Ishikawa (cell line): ENCODE measurements around the gene FAM221B.

ENCODE experiments used
- CEBPB ChIP-seq: IDR thresholded peaks from 2 replicates; pipeline ENCODE4 v1.6.1; 2012
- CREB1 ChIP-seq: IDR thresholded peaks from 2 replicates; pipeline ENCODE4 v1.6.1; 2012; ENCODE audit warnings: low read depth
- EGR1 ChIP-seq: IDR thresholded peaks from 2 replicates; pipeline ENCODE4 v1.6.1; 2012
- EP300 ChIP-seq: IDR thresholded peaks from 2 replicates; pipeline ENCODE4 v1.6.1; 2012; ENCODE audit warnings: borderline replicate concordance
- FOXM1 ChIP-seq: IDR thresholded peaks from 2 replicates; pipeline ENCODE4 v1.6.1; 2012; ENCODE audit warnings: low read depth, borderline replicate concordance
- MAX ChIP-seq: IDR thresholded peaks from 2 replicates; pipeline ENCODE4 v1.6.1; 2012
- NFIC ChIP-seq: IDR thresholded peaks from 2 replicates; pipeline ENCODE4 v1.6.1; 2012
- RAD21 ChIP-seq: IDR thresholded peaks from 2 replicates; pipeline ENCODE4 v1.6.1; 2012; ENCODE audit warnings: low read depth
- REST ChIP-seq: IDR thresholded peaks from 2 replicates; pipeline ENCODE4 v1.6.1; 2012; ENCODE audit warnings: low read depth, mild to moderate bottlenecking
- TAF1 ChIP-seq: IDR thresholded peaks from 2 replicates; pipeline ENCODE4 v1.6.1; 2012; ENCODE audit warnings: low read depth, mild to moderate bottlenecking
- TCF12 ChIP-seq: IDR thresholded peaks from 2 replicates; pipeline ENCODE4 v1.6.1; 2012; ENCODE audit warnings: low read depth
- TEAD4 ChIP-seq: IDR thresholded peaks from 2 replicates; pipeline ENCODE4 v1.6.1; 2012
- USF1 ChIP-seq: IDR thresholded peaks from 2 replicates; pipeline ENCODE4 v1.6.1; 2012
- YY1 ChIP-seq: IDR thresholded peaks from 2 replicates; pipeline ENCODE4 v1.6.1; 2012; ENCODE audit warnings: low read depth
- ZBTB7A ChIP-seq: IDR thresholded peaks from 2 replicates; pipeline ENCODE4 v1.6.1; 2012; ENCODE audit warnings: low read depth

FAM221B gene

GRCh38 chr9:35868933-35869332 is 40.4 kb upstream of the FAM221B start:
- TF ChIP-seq TEAD4: no peak
- no peak for TF ChIP-seq ZBTB7A
- TF ChIP-seq MAX: no peak
- TF ChIP-seq RAD21: no peak
- peak; percentile 22; the same call in 1 of the 2 replicates for TF ChIP-seq CEBPB

GRCh38 chr9:35867538-35867937 is 39.0 kb upstream of the FAM221B start:
- TF ChIP-seq CEBPB (no peak), TAF1 (no peak), YY1 (no peak), NFIC (no peak), TCF12 (no peak), REST (no peak), TEAD4 (no peak), EP300 (no peak), RAD21 (no peak), ZBTB7A (no peak), USF1 (no peak)

GRCh38 chr9:35864695-35865255 is 36.2 kb upstream of the FAM221B start:
- TF ChIP-seq TAF1 (no peak), YY1 (no peak), EGR1 (no peak), ZBTB7A (no peak), TCF12 (no peak), EP300 (no peak), CEBPB (no peak), CREB1 (no peak), REST (no peak), FOXM1 (no peak), TEAD4 (no peak), NFIC (no peak), USF1 (no peak), RAD21 (no peak), MAX (no peak)

- no peak for TF ChIP-seq YY1
- no peak for TF ChIP-seq TEAD4
- no peak for TF ChIP-seq ZBTB7A
- TF ChIP-seq MAX: no peak
- no peak for TF ChIP-seq TCF12
- TF ChIP-seq FOXM1: no peak
- no peak for TF ChIP-seq CEBPB
- TF ChIP-seq EP300: no peak
- TF ChIP-seq TAF1: no peak
- no peak for TF ChIP-seq RAD21
- TF ChIP-seq CREB1: no peak
- no peak for TF ChIP-seq NFIC
- TF ChIP-seq USF1: no peak
- TF ChIP-seq EGR1: no peak
- no peak for TF ChIP-seq REST
Measured at GRCh38 chr9:35863583-35863982, 35.1 kb upstream of the FAM221B start.
